Muscle layer of duodenum (tissue), 2 donors: ENCODE data around the gene SLC43A3.

Experiments
- H3K27ac ChIP-seq: one replicate; pipeline ENCODE4 v1.7.0; 2013; ENCODE audit warnings: mild to moderate bottlenecking, low read length
- H3K27me3 ChIP-seq: one replicate; pipeline ENCODE4 v1.7.0; 2013; ENCODE audit warnings: low read depth, mild to moderate bottlenecking, control low read depth, low read length
- H3K36me3 ChIP-seq, 2 donors: one replicate each; pipeline ENCODE4 v1.7.0; 2013; ENCODE audit warnings: low read length in 2 of 2, control low read depth in 1 of 2, mild to moderate bottlenecking in 1 of 2; ENCODE audit not compliant: insufficient read depth in 2 of 2, control insufficient read depth in 1 of 2
- H3K4me1 ChIP-seq, 2 donors: one replicate each; pipeline ENCODE4 v1.7.0; 2013; ENCODE audit warnings: low read length in 2 of 2, mild to moderate bottlenecking in 2 of 2, control low read depth in 1 of 2, moderate library complexity in 1 of 2; ENCODE audit not compliant: insufficient read depth in 2 of 2, control insufficient read depth in 1 of 2
- H3K4me3 ChIP-seq, 2 donors: one replicate each; pipeline ENCODE4 v1.7.0; 2013; ENCODE audit warnings: low read length in 2 of 2, low read depth in 1 of 2, mild to moderate bottlenecking in 1 of 2
- H3K9me3 ChIP-seq, 2 donors: one replicate each; pipeline ENCODE4 v1.7.0; 2013; ENCODE audit warnings: low read length in 2 of 2, control low read depth in 1 of 2, mild to moderate bottlenecking in 1 of 2; ENCODE audit not compliant: control insufficient read depth in 1 of 2
- donor health status: healthy.

Gene SLC43A3

GRCh38 chr11:57426929-57427726 lies at the start of gene SLC43A3:
Gene SLC43A3 (minus strand): TSS chr11:57427121. CDS start chr11:57426172, 949 bp downstream.
- Histone ChIP-seq H3K27me3 (no peaks in the 10 kb centered on the region), H3K27ac (peak within 1 kb of the TSS; percentile 94), H3K4me3 (peak within 1 kb of the TSS; percentile 60), H3K4me1 (peaks cover 8 to 21% of the 10 kb centered on the region in 2 donors), H3K9me3 (no peaks in the 10 kb centered on the region), H3K36me3 (peaks cover 4% of the 10 kb centered on the region in 2 donors)

GRCh38 chr11:57476047-57476756 lies 49.3 kb upstream of the SLC43A3 start:
- H3K27ac ChIP-seq = no peak overlapping the region
- H3K4me1 ChIP-seq = peaks cover 4 to 15% of the 10 kb centered on the region in 2 donors
- no peaks in the 10 kb centered on the region for H3K36me3 ChIP-seq
- H3K9me3 ChIP-seq = no peaks in the 10 kb centered on the region
- peaks cover 12% of the 10 kb centered on the region for H3K27me3 ChIP-seq
- H3K4me3 ChIP-seq = peak overlapping the region; percentile 2 to 64

- Histone ChIP-seq H3K27ac (no peak overlapping the region), H3K4me1 (peaks cover 4 to 15% of the 10 kb centered on the region in 2 donors), H3K4me3 (peak overlapping the region in 1 of 2 donors; percentile 64), H3K27me3 (peaks cover 12% of the 10 kb centered on the region), H3K9me3 (no peaks in the 10 kb centered on the region), H3K36me3 (no peaks in the 10 kb centered on the region)
Observed at GRCh38 chr11:57475671-57476046, 48.7 kb upstream of the SLC43A3 start.

DNA sequence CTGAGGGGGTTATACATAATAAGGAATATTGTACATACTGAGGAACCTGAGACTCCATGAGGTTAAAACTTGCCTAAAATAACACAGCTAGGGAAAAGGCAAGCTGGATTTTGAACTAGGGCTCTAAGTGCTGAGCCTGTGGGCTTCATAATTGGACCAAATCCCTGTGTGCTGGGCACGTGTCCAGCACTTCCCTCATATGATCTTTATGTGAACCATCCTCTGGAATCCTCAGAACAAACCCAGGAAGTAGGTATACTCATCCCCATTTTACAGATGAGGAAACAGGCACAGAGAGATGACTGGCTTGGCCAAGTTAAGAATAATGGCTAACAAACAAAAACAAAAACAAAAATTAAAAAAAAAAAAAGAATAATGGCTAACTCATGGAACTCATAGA lies 48.3 kb upstream of the SLC43A3 start:
- Histone ChIP-seq H3K4me3 (no peak overlapping the region), H3K4me1 (peaks cover 4 to 15% of the 10 kb centered on the region in 2 donors), H3K36me3 (no peaks in the 10 kb centered on the region), H3K27ac (no peak overlapping the region), H3K27me3 (peaks cover 12% of the 10 kb centered on the region), H3K9me3 (no peaks in the 10 kb centered on the region)

DNA sequence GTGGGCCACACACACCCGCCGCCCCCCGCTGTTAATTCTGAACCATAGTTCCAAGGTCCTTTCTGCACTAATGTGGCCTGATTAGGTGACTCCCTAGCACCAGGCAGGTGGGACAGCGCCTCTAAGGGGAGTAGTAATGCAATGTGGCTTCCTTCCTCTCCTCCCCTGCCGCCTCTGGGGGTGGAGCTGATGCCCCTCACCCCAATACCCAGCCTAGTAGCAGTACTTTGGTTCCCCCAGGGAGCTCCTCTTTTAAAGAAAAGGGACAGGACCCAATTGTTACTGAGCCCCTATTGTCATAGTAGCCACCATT lies 47.8 kb upstream of the SLC43A3 start:
- Histone ChIP-seq H3K9me3 (no peaks in the 10 kb centered on the region), H3K27ac (no peak overlapping the region), H3K27me3 (peaks cover 12% of the 10 kb centered on the region), H3K4me1 (peaks cover 4 to 15% of the 10 kb centered on the region in 2 donors), H3K4me3 (no peak overlapping the region), H3K36me3 (no peaks in the 10 kb centered on the region)

DNA sequence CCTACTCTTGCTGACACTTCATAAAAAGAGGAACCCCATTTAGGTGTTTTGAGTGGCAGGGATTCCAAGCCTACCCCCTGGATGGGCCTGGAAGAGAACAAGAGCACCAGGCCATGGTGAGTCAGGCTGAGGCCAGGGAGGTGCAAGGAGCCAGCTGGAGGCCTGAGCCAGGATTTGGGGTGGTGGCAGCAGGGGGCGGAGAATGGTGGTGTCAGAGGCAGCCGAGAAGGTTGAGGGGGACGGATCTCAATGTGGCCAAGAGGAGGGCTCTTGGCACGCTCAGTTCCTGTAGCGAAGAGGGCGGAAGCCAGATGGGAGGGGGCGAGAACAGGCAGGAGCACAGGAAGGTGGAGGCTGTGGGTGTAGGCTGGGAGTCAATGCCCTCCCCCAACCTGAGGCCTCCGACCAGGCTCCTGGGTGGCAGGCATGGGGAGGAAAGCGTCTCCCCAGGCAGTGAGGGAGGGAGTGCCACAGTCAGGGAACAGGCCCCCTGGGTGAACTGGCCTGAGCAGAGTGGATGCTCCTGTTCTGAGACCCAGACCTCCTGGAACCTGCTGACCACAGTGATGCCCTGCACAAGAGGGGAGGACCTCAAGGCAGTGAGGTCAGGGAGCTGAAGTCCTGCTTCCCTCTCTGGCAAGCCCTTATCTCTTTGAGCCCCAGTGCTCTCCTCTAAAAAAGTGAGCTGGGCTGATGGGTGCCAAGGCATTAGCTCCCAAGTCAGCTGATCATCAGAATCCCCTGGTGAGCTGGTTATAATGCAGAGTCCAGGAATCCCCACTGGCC lies 47.3 kb upstream of the SLC43A3 start:
- Histone ChIP-seq H3K4me1 (peaks cover 4 to 15% of the 10 kb centered on the region in 2 donors), H3K4me3 (no peak overlapping the region), H3K36me3 (no peaks in the 10 kb centered on the region), H3K27me3 (peaks cover 12% of the 10 kb centered on the region), H3K27ac (no peak overlapping the region), H3K9me3 (no peaks in the 10 kb centered on the region)

DNA sequence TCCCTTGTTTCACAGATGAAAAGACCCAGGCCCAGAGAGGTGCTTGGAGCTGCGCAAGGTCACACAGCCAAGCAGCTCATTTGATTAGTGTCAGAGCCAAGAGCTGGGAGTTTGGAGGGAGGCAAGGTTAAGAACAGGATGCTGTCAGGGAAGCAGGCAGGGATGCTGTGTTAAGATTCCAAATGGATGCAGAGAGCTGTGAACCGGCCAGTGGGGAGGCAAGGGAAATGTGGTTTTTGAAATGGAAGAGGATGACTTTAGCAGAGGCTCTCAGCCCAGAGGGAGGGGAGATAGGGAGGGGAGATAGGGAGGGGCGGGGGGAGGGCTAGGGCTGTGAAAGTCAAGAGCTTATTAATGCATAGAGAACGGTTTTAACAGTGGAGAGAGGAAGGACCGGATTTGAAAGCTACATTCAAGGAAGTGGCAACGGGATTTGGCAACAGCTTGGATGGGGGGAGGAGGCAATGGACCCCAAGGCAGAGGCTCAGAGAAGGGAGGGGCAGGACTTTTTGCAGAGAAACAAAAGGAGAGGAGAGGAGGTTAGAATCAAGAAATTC lies 46.4 kb upstream of the SLC43A3 start:
- no peaks in the 10 kb centered on the region for H3K9me3 ChIP-seq
- no peak overlapping the region for H3K27ac ChIP-seq
- peaks cover 4 to 15% of the 10 kb centered on the region in 2 donors for H3K4me1 ChIP-seq
- peaks cover 12% of the 10 kb centered on the region for H3K27me3 ChIP-seq
- no peaks in the 10 kb centered on the region for H3K36me3 ChIP-seq
- H3K4me3 ChIP-seq = no peak overlapping the region

GRCh38 chr11:57471496-57471895 lies 44.6 kb upstream of the SLC43A3 start:
- H3K4me1 ChIP-seq = peaks cover 4 to 9% of the 10 kb centered on the region in 2 donors
- H3K27ac ChIP-seq = no peak overlapping the region
- peaks cover 12% of the 10 kb centered on the region for H3K27me3 ChIP-seq
- H3K36me3 ChIP-seq = no peaks in the 10 kb centered on the region
- no peaks in the 10 kb centered on the region for H3K9me3 ChIP-seq
- H3K4me3 ChIP-seq = no peak overlapping the region

DNA sequence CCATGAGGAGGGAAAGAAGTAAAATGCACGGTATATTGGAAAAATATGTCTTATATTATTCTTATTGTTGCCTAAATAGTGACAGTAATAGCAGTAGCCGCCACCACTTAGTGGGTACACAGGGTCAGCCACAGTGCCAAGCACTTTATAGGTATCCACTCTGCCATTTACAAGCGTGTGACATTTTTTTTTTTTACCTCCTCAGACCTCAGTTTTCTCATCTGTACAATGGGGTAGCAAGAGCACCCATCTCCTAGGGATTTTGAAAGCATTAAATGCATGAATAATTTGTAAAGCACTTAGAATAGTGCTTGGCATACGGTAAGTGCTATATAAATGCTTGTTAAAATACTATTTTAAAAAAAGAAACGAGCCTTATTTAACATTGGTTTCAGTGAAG lies 42.3 kb upstream of the SLC43A3 start:
- Histone ChIP-seq H3K27ac (no peak overlapping the region), H3K27me3 (peaks cover 1% of the 10 kb centered on the region)

GRCh38 chr11:57468276-57468675 lies 41.4 kb upstream of the SLC43A3 start:
- Histone ChIP-seq H3K27me3 (no peaks in the 10 kb centered on the region), H3K4me3 (no peak overlapping the region), H3K9me3 (no peaks in the 10 kb centered on the region), H3K36me3 (no peaks in the 10 kb centered on the region), H3K4me1 (no peaks in the 10 kb centered on the region), H3K27ac (no peak overlapping the region)

More for the DNA sequence above, 42.3 kb upstream of the SLC43A3 start:
- Histone ChIP-seq H3K36me3 (no peaks in the 10 kb centered on the region), H3K4me3 (no peak overlapping the region), H3K9me3 (no peaks in the 10 kb centered on the region), H3K4me1 (no peaks in the 10 kb centered on the region)
